WTC11 (cell line): ENCODE measurements around the gene PROK1. TPM values are rescaled to one million over a fixed set of nuclear protein-coding genes. Genes with fewer than 3 reads are reported as not detected.

Source experiments
- ATAC-seq: fragments of 200-7000 bp; cut with Tn5 transposase; 2 replicates; pipeline ENCODE4 v1.10.0; 2021; ENCODE audit warnings: mild to moderate bottlenecking, moderate library complexity
- CTCF ChIA-PET: fragments of 300-600 bp; sonication (Branson Sonifier 250); formaldehyde crosslinking; loops from one replicate; lab custom pipeline; 2021; ENCODE audit warnings: antibody characterized with exemption; lab: Charles Lee
- POLR2A ChIA-PET: fragments of 350-600 bp; sonication (Branson Sonifier 250); formaldehyde crosslinking; loops from one replicate; lab custom pipeline; 2021; ENCODE audit warnings: antibody characterized with exemption; lab: Charles Lee
- DNase-seq: peaks from one replicate; pipeline ENCODE4 v3.0.0; 2021; ENCODE audit warnings: low spot score
- H3K27ac Mint-ChIP-seq: 2 replicates; pipeline ENCODE4 v1.8.0; 2021; ENCODE audit warnings: mixed read lengths
- H3K27me3 Mint-ChIP-seq: 2 replicates; pipeline ENCODE4 v1.8.0; 2021; ENCODE audit warnings: low read depth, mild to moderate bottlenecking, moderate library complexity, mixed read lengths
- H3K36me3 Mint-ChIP-seq: 2 replicates; pipeline ENCODE4 v1.8.0; 2021; ENCODE audit warnings: mixed read lengths
- H3K4me1 Mint-ChIP-seq: 2 replicates; pipeline ENCODE4 v1.8.0; 2022; ENCODE audit warnings: mixed read lengths
- H3K4me3 Mint-ChIP-seq: 2 replicates; pipeline ENCODE4 v1.8.0; 2021; ENCODE audit warnings: mild to moderate bottlenecking, moderate library complexity, mixed read lengths
- H3K9me3 Mint-ChIP-seq: 2 replicates; pipeline ENCODE4 v1.8.0; 2021; ENCODE audit warnings: mixed read lengths
- ELF4 ChIP-seq: sonication (generic); formaldehyde crosslinking; IDR thresholded peaks from 2 replicates; pipeline ENCODE4 v1.8.1; 2022; ENCODE audit warnings: low read depth, mild to moderate bottlenecking, moderate library complexity, missing genetic modification reagents
- FOXP1 ChIP-seq: sonication (generic); formaldehyde crosslinking; IDR thresholded peaks from 2 replicates; pipeline ENCODE4 v1.8.0; 2022; ENCODE audit warnings: missing genetic modification reagents, mild to moderate bottlenecking, moderate library complexity, borderline replicate concordance
- GABPB1 ChIP-seq: sonication (generic); formaldehyde crosslinking; IDR thresholded peaks from 2 replicates; pipeline ENCODE4 v1.8.1; 2023; ENCODE audit warnings: mild to moderate bottlenecking, missing genetic modification reagents
- MAX ChIP-seq: sonication (generic); formaldehyde crosslinking; IDR thresholded peaks from 2 replicates; pipeline ENCODE4 v1.8.0; 2022; ENCODE audit warnings: mild to moderate bottlenecking, missing genetic modification reagents
- NFE2L1 ChIP-seq: sonication (generic); formaldehyde crosslinking; IDR thresholded peaks from 2 replicates; pipeline ENCODE4 v1.8.1; 2023; ENCODE audit warnings: missing genetic modification reagents
- OVOL2 ChIP-seq: fragments of 250-450 bp; sonication (Bioruptor Pico); IDR thresholded peaks from 2 replicates; pipeline ENCODE4 v1.9.0; 2021; ENCODE audit warnings: mild to moderate bottlenecking, borderline replicate concordance
- PRDM15 ChIP-seq: sonication (generic); formaldehyde crosslinking; IDR thresholded peaks from 2 replicates; pipeline ENCODE4 v1.8.0; 2022; ENCODE audit warnings: missing genetic modification reagents
- ZNF532 ChIP-seq: fragments of 250-450 bp; sonication (Bioruptor Pico); IDR thresholded peaks from 2 replicates; pipeline ENCODE4 v1.9.0; 2021; ENCODE audit warnings: mild to moderate bottlenecking, borderline replicate concordance
- total RNA-seq: library from RNA; stranded (reverse); gene quantifications from 3 replicates; pipeline ENCODE4 v1.2.3, GENCODE V29; 2021
- TF ChIP-seq, protein P1 (sequence below): sonication (generic); formaldehyde crosslinking; IDR thresholded peaks from 2 replicates; pipeline ENCODE4 v1.8.1; 2023; ENCODE audit warnings: mild to moderate bottlenecking, missing genetic modification reagents, moderate library complexity
- TF ChIP-seq, protein P2 (sequence below): sonication (generic); formaldehyde crosslinking; IDR thresholded peaks from 2 replicates; pipeline ENCODE4 v1.8.0; 2023; ENCODE audit warnings: mild to moderate bottlenecking, missing genetic modification reagents

The PROK1 gene
- total RNA-seq, 1 experiment from 2014 or later = not detected

DNA sequence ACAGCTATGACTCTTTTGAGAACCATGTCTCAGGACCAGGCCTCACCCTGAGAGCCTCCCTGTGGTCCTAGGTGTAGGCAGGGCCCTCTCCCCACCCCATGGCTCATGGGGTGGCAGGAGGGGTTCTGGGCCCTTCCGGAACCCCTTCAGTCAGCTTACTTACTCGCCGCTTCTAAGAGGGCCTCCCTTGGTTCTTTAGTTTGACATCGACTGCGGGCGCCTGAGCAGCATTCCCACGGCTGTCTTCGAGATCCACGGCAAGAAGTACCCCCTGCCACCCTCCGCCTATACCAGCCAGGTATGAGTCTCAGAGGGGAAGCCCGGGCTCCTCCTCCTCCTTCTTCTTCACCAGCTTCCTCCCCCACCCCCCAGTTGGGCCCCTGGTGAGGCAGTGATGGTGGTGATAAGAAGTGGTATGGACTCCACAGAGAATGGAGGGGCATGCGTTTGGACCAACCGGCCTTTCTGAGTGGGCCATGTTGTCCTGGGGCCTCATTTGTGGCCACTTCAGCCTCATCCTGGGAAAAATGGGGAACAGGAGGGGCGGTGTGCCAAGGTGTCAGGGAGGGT, 39.1 kb downstream of the PROK1 start:
- no peak overlapping the region for H3K4me3 Mint-ChIP-seq
- no peak for DNase-seq
- H3K36me3 Mint-ChIP-seq = no peaks in the 10 kb centered on the region
- H3K27me3 Mint-ChIP-seq = no peaks in the 10 kb centered on the region; the same call in 1 of the 2 replicates
- TF ChIP-seq ELF4 (CRISPR knock-in tag) (no peak), FOXP1 (CRISPR knock-in tag) (no peak), OVOL2 (CRISPR knock-in tag) (no peak), ZNF532 (CRISPR knock-in tag) (no peak), NFE2L1 (CRISPR knock-in tag) (no peak), GABPB1 (no peak), PRDM15 (peak; percentile 90)
- TF ChIP-seq, protein P1, sequence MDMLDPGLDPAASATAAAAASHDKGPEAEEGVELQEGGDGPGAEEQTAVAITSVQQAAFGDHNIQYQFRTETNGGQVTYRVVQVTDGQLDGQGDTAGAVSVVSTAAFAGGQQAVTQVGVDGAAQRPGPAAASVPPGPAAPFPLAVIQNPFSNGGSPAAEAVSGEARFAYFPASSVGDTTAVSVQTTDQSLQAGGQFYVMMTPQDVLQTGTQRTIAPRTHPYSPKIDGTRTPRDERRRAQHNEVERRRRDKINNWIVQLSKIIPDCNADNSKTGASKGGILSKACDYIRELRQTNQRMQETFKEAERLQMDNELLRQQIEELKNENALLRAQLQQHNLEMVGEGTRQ (CRISPR knock-in tag) = no peak
- TF ChIP-seq, protein P2, sequence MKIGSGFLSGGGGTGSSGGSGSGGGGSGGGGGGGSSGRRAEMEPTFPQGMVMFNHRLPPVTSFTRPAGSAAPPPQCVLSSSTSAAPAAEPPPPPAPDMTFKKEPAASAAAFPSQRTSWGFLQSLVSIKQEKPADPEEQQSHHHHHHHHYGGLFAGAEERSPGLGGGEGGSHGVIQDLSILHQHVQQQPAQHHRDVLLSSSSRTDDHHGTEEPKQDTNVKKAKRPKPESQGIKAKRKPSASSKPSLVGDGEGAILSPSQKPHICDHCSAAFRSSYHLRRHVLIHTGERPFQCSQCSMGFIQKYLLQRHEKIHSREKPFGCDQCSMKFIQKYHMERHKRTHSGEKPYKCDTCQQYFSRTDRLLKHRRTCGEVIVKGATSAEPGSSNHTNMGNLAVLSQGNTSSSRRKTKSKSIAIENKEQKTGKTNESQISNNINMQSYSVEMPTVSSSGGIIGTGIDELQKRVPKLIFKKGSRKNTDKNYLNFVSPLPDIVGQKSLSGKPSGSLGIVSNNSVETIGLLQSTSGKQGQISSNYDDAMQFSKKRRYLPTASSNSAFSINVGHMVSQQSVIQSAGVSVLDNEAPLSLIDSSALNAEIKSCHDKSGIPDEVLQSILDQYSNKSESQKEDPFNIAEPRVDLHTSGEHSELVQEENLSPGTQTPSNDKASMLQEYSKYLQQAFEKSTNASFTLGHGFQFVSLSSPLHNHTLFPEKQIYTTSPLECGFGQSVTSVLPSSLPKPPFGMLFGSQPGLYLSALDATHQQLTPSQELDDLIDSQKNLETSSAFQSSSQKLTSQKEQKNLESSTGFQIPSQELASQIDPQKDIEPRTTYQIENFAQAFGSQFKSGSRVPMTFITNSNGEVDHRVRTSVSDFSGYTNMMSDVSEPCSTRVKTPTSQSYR (CRISPR knock-in tag) = no peak
- CTCF ChIA-PET = interaction anchor here (0.8 to 1.1 kb wide), 4 partner anchors 30 to 293 kb away, joined by 3 to 6 read pairs (median 4); no protein-coding TSS in a partner anchor
- no peak overlapping the region for H3K27ac Mint-ChIP-seq
- ATAC-seq = no peak
- peaks cover 15% of the 10 kb centered on the region for H3K4me1 Mint-ChIP-seq
- POLR2A ChIA-PET = no interaction called here
- H3K9me3 Mint-ChIP-seq = no peaks in the 10 kb centered on the region

- Mint-ChIP-seq H3K27me3 (peaks cover 2% of the 10 kb centered on the region; the same call in 1 of the 2 replicates), H3K9me3 (no peaks in the 10 kb centered on the region), H3K4me3 (no peak overlapping the region), H3K36me3 (no peaks in the 10 kb centered on the region), H3K27ac (no peak overlapping the region), H3K4me1 (peaks cover 23% of the 10 kb centered on the region)
- no peak for ATAC-seq
- CTCF ChIA-PET = interaction anchor here (1.2 kb wide), 1 partner anchor 8 kb away, joined by 3 read pairs; no protein-coding TSS in a partner anchor
- no peak for TF ChIP-seq MAX (CRISPR knock-in tag)
- POLR2A ChIA-PET = no interaction called here
- DNase-seq = no peak
Observed at GRCh38 chr1:110490791-110491451, 40.0 kb downstream of the PROK1 start.
